ENCODE measurements around the gene CYTH2. TPM values are rescaled to one million over a fixed set of nuclear protein-coding genes. Genes with fewer than 3 reads are reported as not detected.

The CYTH2 gene
- total RNA-seq (2014; rRNA removed; shearing (Covaris generic)) = 42.6 and 60.4 TPM in 2 replicates
- 38.8 and 41.1 TPM in 2 replicates for polyA plus RNA-seq (2016; fragmentation: Nextera tagmentation; extraction: Ambion mirVana)
- long read RNA-seq, full-length matches to known transcripts = 23 of 27 reads
- long read RNA-seq, partial matches to known transcripts = 2 of 27 reads
- long read RNA-seq, other reads (novel, unspliced or antisense) = 2 of 27 reads

GRCh38 chr19:48469289-48469881 is at the start of gene CYTH2:
CYTH2 (plus strand) TSS chr19:48469369; CDS start chr19:48469508, 139 bp downstream.
- Histone ChIP-seq H3K4me1 (ENCODE audit: insufficient read depth) (peaks cover 8% of the 10 kb centered on the region; the same call in 1 of the 2 replicates), H4K20me1 (replicated peaks; ENCODE audit: insufficient read depth) (peaks cover 11% of the 10 kb centered on the region), H3F3A (replicated peaks; ENCODE audit: low read depth) (peaks cover 18% of the 10 kb centered on the region; the same call in 1 of the 2 replicates), H3K9me2 (ENCODE audit: insufficient read depth) (peaks cover 8% of the 10 kb centered on the region; the same call in 1 of the 2 replicates), H3K4me3 (peak within 1 kb of the TSS; percentile 79), H3K36me3 (ENCODE audit: insufficient read depth) (peaks cover 27% of the 10 kb centered on the region), H3K4me2 (peak within 1 kb of the TSS; percentile 90), H2AFZ (no peak within 1 kb of the TSS), H3K79me2 (replicated peaks; ENCODE audit: insufficient read depth) (peaks cover 13% of the 10 kb centered on the region), H3K27me3 (ENCODE audit: insufficient read depth) (no peaks in the 10 kb centered on the region), H3K27ac (ENCODE audit: low read depth) (peak within 1 kb of the TSS; percentile 91)
- H3K36me3 Mint-ChIP-seq (ENCODE audit: low read depth) = peaks cover 44% of the 10 kb centered on the region
- H3K27me3 Mint-ChIP-seq (ENCODE audit: insufficient read depth, low read depth, poor library complexity) = peaks cover 21% of the 10 kb centered on the region
- TF ChIP-seq POLR2AphosphoS5 (IDR thresholded peaks at IDR 0.05; ENCODE audit: low read depth) = peak; percentile 76
- no peak for TF ChIP-seq CREB1 (CRISPR knock-in tag; IDR thresholded peaks at IDR 0.05; ENCODE audit: low read depth)
- no peak for TF ChIP-seq STAT1 (IDR thresholded peaks at IDR 0.05; ENCODE audit: unreplicated experiment)
- no peak for TF ChIP-seq EZH2 (IDR thresholded peaks at IDR 0.05; ENCODE audit: low read depth, unreplicated experiment)
- TF ChIP-seq NANOG (IDR thresholded peaks at IDR 0.05; ENCODE audit: borderline replicate concordance) = no peak
- peak; percentile 75 for ATAC-seq
- H3K4me1 Mint-ChIP-seq = peaks cover 14% of the 10 kb centered on the region
- H3K4me3 Mint-ChIP-seq = peak within 1 kb of the TSS; percentile 90
- H3K27ac Mint-ChIP-seq = peak within 1 kb of the TSS; percentile 98
- H3K9me3 Mint-ChIP-seq = peaks cover 2% of the 10 kb centered on the region; the same call in 1 of the 3 replicates
- DNase-seq (ENCODE audit: low spot score) = peak; percentile 92

GRCh38 chr19:48421548-48421947 is 47.6 kb upstream of the CYTH2 start:
- H3K9me2 ChIP-seq (ENCODE audit: insufficient read depth) = no peaks in the 10 kb centered on the region
- H3F3A ChIP-seq (replicated peaks; ENCODE audit: low read depth) = 0 out of 2 replicates have a peak, but pooled peaks cover 5% of the 10 kb centered on the region
- peaks cover 4% of the 10 kb centered on the region for H3K4me1 ChIP-seq (ENCODE audit: insufficient read depth)
- Mint-ChIP-seq H3K27me3 (ENCODE audit: insufficient read depth, low read depth, poor library complexity) (peaks cover 18% of the 10 kb centered on the region), H3K4me1 (peaks cover 24% of the 10 kb centered on the region), H3K9me3 (no peaks in the 10 kb centered on the region), H3K27ac (no peak overlapping the region), H3K4me3 (no peak overlapping the region), H3K36me3 (ENCODE audit: low read depth) (peaks cover 19% of the 10 kb centered on the region)
- H3K4me2 ChIP-seq = no peak overlapping the region
- H3K27ac ChIP-seq (ENCODE audit: low read depth) = no peak overlapping the region
- peaks cover 16% of the 10 kb centered on the region for H3K36me3 ChIP-seq (ENCODE audit: insufficient read depth)
- H2AFZ ChIP-seq = no peak overlapping the region
- no peaks in the 10 kb centered on the region for H4K20me1 ChIP-seq (replicated peaks; ENCODE audit: insufficient read depth)
- H3K79me2 ChIP-seq (replicated peaks; ENCODE audit: insufficient read depth) = no peaks in the 10 kb centered on the region
- no peak for TF ChIP-seq ETS1 (IDR thresholded peaks at IDR 0.05)
- no peak for TF ChIP-seq CREB1 (CRISPR knock-in tag; IDR thresholded peaks at IDR 0.05; ENCODE audit: low read depth)
- DNase-seq (ENCODE audit: low spot score) (no peak), ATAC-seq (no peak)
- no peaks in the 10 kb centered on the region for H3K27me3 ChIP-seq (ENCODE audit: insufficient read depth)
- no peak overlapping the region for H3K4me3 ChIP-seq

GRCh38 chr19:48424694-48425219 is 44.4 kb upstream of the CYTH2 start:
- Histone ChIP-seq H2AFZ (no peak overlapping the region), H3K27ac (ENCODE audit: low read depth) (peak overlapping the region; percentile 83), H3K4me3 (peak overlapping the region; percentile 13; the same call in 1 of the 2 replicates), H3K4me1 (ENCODE audit: insufficient read depth) (peaks cover 4% of the 10 kb centered on the region), H3K9me2 (ENCODE audit: insufficient read depth) (no peaks in the 10 kb centered on the region), H4K20me1 (replicated peaks; ENCODE audit: insufficient read depth) (no peaks in the 10 kb centered on the region), H3K79me2 (replicated peaks; ENCODE audit: insufficient read depth) (no peaks in the 10 kb centered on the region), H3K27me3 (ENCODE audit: insufficient read depth) (no peaks in the 10 kb centered on the region), H3K36me3 (ENCODE audit: insufficient read depth) (peaks cover 14% of the 10 kb centered on the region), H3F3A (replicated peaks; ENCODE audit: low read depth) (0 out of 2 replicates have a peak, but pooled peaks cover 5% of the 10 kb centered on the region), H3K4me2 (peak overlapping the region; percentile 49; the same call in 1 of the 2 replicates)
- Mint-ChIP-seq H3K27me3 (ENCODE audit: insufficient read depth, low read depth, poor library complexity) (peaks cover 5% of the 10 kb centered on the region), H3K9me3 (no peaks in the 10 kb centered on the region), H3K27ac (peak overlapping the region; percentile 95), H3K36me3 (ENCODE audit: low read depth) (peaks cover 15% of the 10 kb centered on the region), H3K4me1 (peaks cover 9% of the 10 kb centered on the region), H3K4me3 (peak overlapping the region; percentile 14; the same call in 2 of the 3 replicates)
- peak; percentile 45 for DNase-seq (ENCODE audit: low spot score)
- peak; percentile 83 for ATAC-seq
- TF ChIP-seq POLR2AphosphoS5 (IDR thresholded peaks at IDR 0.05; ENCODE audit: low read depth) = no peak
- TF ChIP-seq NANOG (IDR thresholded peaks at IDR 0.05; ENCODE audit: borderline replicate concordance) = no peak
- no peak for TF ChIP-seq CREB1 (CRISPR knock-in tag; IDR thresholded peaks at IDR 0.05; ENCODE audit: low read depth)
- no peak for TF ChIP-seq EZH2phosphoT487 (IDR thresholded peaks at IDR 0.05; ENCODE audit: unreplicated experiment)

Data from GM23338 (cell line).